Measurements from ENCODE around the gene BATF3.
"Not testable (repeated sequence)": the region's sequence is repeated elsewhere in the genome, so short reads cannot be mapped to it uniquely, and the experiment has no call there.

BATF3 gene

DNA sequence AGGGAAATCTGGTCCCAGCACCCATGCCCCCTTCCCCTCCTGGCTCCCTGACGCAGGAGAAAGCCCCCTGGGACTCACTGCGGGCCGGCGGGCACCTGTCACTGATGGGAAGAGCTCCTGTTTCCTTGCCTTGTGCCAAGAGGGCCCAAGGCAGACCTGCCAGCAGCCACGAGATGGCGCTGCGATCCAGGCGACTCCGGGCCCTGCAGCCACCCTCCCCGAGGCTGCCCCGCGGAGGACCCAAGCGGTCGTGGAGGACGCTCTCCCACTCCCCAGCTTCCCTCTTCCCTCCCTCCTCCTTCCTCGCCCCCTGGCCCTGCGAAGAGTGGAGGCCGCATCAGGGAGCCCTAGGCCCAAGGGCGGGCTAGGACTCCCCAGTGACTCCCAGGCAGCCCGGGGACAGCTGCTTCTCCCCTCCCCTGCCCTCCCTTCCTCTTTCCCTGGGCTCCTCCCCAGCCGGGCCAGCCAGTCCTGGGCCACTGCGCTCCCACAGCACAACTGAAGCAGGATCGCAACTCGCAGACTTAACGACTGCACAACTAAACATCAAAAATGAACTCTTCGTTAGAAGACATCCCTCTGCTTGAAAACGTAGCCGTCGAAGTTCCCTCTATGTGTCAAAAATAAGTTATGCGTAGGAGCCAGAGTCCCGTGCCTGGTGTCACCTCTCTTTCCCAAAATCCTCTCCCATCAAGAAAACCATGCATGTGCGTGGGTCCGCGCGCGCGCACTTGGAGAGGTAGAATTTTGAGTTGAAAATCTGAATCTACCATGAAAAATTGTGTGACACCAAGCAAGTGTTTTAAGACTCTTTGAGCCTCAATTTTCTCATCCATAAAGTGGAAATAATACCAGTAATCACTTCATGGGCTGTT lies 34.2 kb downstream of the BATF3 start:
- Mint-ChIP-seq H3K9me3 (no peaks in the 10 kb centered on the region), H3K27ac (peak overlapping the region; percentile 47), H3K4me3 (peak overlapping the region; percentile 77), H3K4me1 (ENCODE audit: low read depth) (peaks cover 24% of the 10 kb centered on the region), H3K36me3 (ENCODE audit: low read depth) (no peaks in the 10 kb centered on the region), H3K27me3 (no peaks in the 10 kb centered on the region)

DNA sequence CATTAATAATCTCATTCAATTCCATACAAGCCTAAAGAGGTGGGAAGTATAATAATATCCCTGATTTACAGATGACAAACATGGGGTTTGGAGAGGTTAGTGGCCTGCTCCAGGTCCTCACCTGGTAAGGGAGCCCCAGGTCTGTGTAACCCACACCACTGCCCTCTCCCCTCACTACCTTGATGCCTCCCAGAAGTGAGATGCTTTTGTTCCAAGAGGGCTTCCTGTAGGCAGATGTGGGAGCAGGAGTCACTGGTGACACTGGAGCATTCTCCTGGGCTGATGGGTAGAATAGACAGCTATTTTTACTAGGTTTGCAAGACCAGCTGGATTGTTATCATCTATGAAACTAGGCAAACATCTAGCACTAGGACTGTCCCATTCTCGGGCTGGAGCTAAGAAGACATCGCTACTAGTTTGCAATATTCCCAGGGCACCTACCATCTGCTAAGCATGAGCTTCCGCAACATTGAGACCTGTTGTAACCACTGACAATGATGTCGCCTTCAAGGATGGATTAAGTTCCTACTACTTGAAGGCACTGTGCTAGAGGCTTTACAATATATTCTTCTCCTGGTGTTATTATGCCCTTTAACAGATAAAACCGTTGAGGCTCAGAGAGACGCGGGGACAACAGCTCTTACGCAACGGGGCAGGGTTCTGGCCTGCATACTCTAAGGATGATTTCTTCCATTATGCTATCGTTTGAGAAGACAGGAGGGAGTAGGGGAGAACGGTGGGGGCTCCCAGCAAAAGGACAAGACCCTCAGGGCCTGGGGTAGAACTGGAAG lies 35.0 kb downstream of the BATF3 start:
- Mint-ChIP-seq H3K27me3 (no peaks in the 10 kb centered on the region), H3K36me3 (ENCODE audit: low read depth) (no peaks in the 10 kb centered on the region), H3K4me1 (ENCODE audit: low read depth) (peaks cover 24% of the 10 kb centered on the region), H3K9me3 (no peaks in the 10 kb centered on the region), H3K27ac (no peak overlapping the region), H3K4me3 (no peak overlapping the region)

GRCh38 chr1:212658250-212658649 lies 41.4 kb downstream of the BATF3 start:
- H3K4me1 Mint-ChIP-seq (ENCODE audit: low read depth); H3K27ac Mint-ChIP-seq; H3K36me3 Mint-ChIP-seq (ENCODE audit: low read depth); H3K9me3 Mint-ChIP-seq; H3K4me3 Mint-ChIP-seq; H3K27me3 Mint-ChIP-seq: not testable (repeated sequence)

GRCh38 chr1:212656730-212657129 lies 42.9 kb downstream of the BATF3 start:
- Mint-ChIP-seq H3K4me3 (no peak overlapping the region), H3K36me3 (ENCODE audit: low read depth) (no peaks in the 10 kb centered on the region), H3K4me1 (ENCODE audit: low read depth) (no peaks in the 10 kb centered on the region), H3K9me3 (no peaks in the 10 kb centered on the region), H3K27me3 (peaks cover 9% of the 10 kb centered on the region), H3K27ac (no peak overlapping the region)

DNA sequence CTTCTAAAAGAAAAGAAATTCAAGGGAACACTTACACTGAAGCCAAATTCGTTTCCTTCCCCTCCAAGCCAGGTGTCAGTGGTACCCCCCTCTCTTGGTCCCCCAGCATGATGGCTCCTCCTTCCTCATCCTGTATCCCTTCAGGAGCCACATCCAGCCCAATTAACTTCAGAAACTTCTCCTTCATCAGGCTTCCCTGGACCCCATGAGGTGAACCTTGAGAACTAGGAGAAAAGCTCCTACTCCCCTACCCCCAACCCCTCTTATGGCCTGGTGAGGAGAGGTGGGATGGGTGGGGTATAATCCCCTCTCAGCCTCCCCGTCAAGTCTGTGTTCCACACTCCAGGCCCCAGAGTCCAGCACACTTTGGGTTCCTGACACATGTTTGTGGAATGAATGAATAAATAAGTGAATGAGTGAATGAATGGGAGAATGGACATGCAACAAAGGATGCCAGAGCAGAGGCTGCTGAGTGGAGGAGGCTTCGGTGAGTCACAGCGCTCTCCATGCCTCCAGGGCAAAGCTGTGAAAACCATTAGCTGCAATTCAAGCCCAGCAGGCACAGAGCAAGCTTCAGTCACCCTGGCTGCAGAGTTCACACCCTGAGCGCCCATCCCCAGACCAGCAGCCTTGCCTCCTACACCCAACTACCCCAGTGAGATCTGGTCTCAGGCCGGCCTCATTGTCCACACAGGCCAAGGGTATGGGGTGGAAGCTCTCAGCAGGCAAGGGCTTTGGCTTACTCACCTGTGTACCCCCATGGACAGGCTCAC lies 43.8 kb downstream of the BATF3 start:
- Mint-ChIP-seq H3K9me3 (no peaks in the 10 kb centered on the region), H3K27me3 (peaks cover 9% of the 10 kb centered on the region), H3K4me3 (no peak overlapping the region), H3K27ac (no peak overlapping the region), H3K4me1 (ENCODE audit: low read depth) (no peaks in the 10 kb centered on the region), H3K36me3 (ENCODE audit: low read depth) (no peaks in the 10 kb centered on the region)

DNA sequence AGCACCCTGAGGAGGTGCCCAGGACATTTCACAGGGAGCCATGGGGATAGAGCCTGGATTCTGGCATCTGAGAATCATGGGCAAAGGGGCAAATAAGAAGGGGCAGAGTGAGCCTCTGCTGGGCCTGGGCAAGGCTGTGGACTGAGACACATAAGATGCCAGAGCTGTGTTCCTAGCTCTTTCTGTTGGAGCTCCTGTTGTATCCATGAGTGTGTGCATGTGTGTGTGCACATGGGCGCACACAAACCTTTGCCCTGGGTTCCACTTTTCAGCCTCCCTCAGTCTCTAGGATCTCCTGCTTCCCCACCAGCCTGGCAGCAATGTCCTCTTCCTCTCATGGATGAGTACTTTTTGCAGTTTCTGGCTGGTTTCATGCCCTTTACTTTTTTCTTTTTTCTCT lies 47.0 kb downstream of the BATF3 start:
- H3K9me3 Mint-ChIP-seq = no peaks in the 10 kb centered on the region
- H3K4me3 Mint-ChIP-seq = no peak overlapping the region
- no peaks in the 10 kb centered on the region for H3K36me3 Mint-ChIP-seq (ENCODE audit: low read depth)
- no peaks in the 10 kb centered on the region for H3K4me1 Mint-ChIP-seq (ENCODE audit: low read depth)
- H3K27ac Mint-ChIP-seq = no peak overlapping the region
- H3K27me3 Mint-ChIP-seq = peaks cover 5% of the 10 kb centered on the region

GRCh38 chr1:212651977-212652376 lies 47.7 kb downstream of the BATF3 start:
- H3K4me3 Mint-ChIP-seq = no peak overlapping the region
- H3K4me1 Mint-ChIP-seq (ENCODE audit: low read depth) = no peaks in the 10 kb centered on the region
- no peaks in the 10 kb centered on the region for H3K27me3 Mint-ChIP-seq
- H3K27ac Mint-ChIP-seq = no peak overlapping the region
- H3K36me3 Mint-ChIP-seq (ENCODE audit: low read depth) = no peaks in the 10 kb centered on the region
- H3K9me3 Mint-ChIP-seq = no peaks in the 10 kb centered on the region

DNA sequence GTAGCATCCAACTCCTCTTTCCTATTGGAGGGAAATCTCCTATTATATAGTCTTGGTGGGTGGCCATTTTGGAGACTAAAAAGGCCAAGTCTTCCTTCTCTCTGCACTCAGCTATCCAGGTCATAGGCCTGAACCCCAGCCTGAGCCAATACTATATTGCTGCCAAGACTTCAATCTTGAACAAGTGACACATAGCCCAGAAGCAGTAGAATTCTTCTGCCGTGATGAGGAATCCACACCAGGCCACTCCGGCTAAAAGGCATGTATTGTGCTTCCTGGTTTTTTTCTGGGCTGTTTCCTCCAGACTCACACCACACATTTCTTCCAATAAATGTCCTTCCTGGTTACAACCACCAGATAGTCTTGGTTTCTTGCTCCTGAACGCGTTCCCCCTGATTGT lies 48.1 kb downstream of the BATF3 start:
- H3K9me3 Mint-ChIP-seq = no peaks in the 10 kb centered on the region
- H3K4me3 Mint-ChIP-seq = no peak overlapping the region
- H3K27ac Mint-ChIP-seq = no peak overlapping the region
- no peaks in the 10 kb centered on the region for H3K36me3 Mint-ChIP-seq (ENCODE audit: low read depth)
- H3K27me3 Mint-ChIP-seq = no peaks in the 10 kb centered on the region
- H3K4me1 Mint-ChIP-seq (ENCODE audit: low read depth) = no peaks in the 10 kb centered on the region

GRCh38 chr1:212650228-212650627 lies 49.4 kb downstream of the BATF3 start:
- Mint-ChIP-seq H3K9me3 (no peaks in the 10 kb centered on the region), H3K27me3 (no peaks in the 10 kb centered on the region), H3K4me3 (no peak overlapping the region), H3K27ac (no peak overlapping the region), H3K4me1 (ENCODE audit: low read depth) (no peaks in the 10 kb centered on the region), H3K36me3 (ENCODE audit: low read depth) (no peaks in the 10 kb centered on the region)

DNA sequence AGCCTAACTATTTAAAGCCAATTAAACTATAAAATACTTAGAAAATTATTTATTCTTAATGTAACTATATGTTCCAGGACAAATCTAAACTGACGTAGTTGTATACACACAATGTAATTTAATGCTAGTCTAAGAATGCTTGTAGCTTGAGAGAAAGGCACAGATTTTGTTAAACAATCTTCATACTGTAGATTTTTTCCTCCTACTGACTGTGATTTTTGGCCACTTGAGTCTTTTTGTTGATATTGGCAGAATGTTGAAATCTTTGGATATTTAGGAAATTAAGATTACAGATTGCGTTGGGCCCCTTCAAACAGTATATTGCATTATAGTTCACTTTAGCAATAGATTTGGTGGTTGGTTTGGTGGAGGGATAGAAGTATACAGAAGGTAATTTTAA lies 50.6 kb downstream of the BATF3 start:
- H3K4me1 Mint-ChIP-seq (ENCODE audit: low read depth) = no peaks in the 10 kb centered on the region
- no peak overlapping the region for H3K27ac Mint-ChIP-seq
- H3K27me3 Mint-ChIP-seq = no peaks in the 10 kb centered on the region
- no peaks in the 10 kb centered on the region for H3K9me3 Mint-ChIP-seq
- H3K4me3 Mint-ChIP-seq = no peak overlapping the region
- H3K36me3 Mint-ChIP-seq (ENCODE audit: low read depth) = no peaks in the 10 kb centered on the region

DNA sequence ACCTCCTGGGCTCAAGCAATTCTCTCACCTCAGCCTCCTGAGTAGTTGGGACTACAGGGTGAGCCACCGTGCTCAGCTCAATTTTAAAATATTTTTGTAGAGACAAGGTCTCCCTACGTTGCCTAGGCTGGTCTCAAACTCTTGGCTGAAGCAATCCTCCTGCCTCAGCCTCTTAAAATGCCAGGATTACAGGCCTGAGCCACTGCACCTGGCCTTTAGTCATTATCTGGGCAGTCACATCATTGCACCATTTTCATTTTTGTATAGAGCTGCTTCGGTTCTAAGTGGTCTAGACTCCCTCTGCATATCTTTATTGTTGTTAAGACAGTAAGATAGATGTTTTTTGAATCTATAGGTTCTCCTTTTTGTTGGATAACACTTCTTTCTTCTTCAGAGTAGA lies 51.2 kb downstream of the BATF3 start:
- Mint-ChIP-seq H3K27me3 (no peaks in the 10 kb centered on the region), H3K27ac (no peak overlapping the region), H3K9me3 (no peaks in the 10 kb centered on the region), H3K4me3 (no peak overlapping the region), H3K4me1 (ENCODE audit: low read depth) (no peaks in the 10 kb centered on the region), H3K36me3 (ENCODE audit: low read depth) (no peaks in the 10 kb centered on the region)

GRCh38 chr1:212647004-212647403 lies 52.6 kb downstream of the BATF3 start:
- no peak overlapping the region for H3K4me3 Mint-ChIP-seq
- H3K27me3 Mint-ChIP-seq = peaks cover 4% of the 10 kb centered on the region
- H3K9me3 Mint-ChIP-seq = no peaks in the 10 kb centered on the region
- H3K27ac Mint-ChIP-seq = no peak overlapping the region
- no peaks in the 10 kb centered on the region for H3K4me1 Mint-ChIP-seq (ENCODE audit: low read depth)
- H3K36me3 Mint-ChIP-seq (ENCODE audit: low read depth) = no peaks in the 10 kb centered on the region

GRCh38 chr1:212646588-212646987 lies 53.1 kb downstream of the BATF3 start:
- no peaks in the 10 kb centered on the region for H3K36me3 Mint-ChIP-seq (ENCODE audit: low read depth)
- H3K9me3 Mint-ChIP-seq = no peaks in the 10 kb centered on the region
- H3K27ac Mint-ChIP-seq = no peak overlapping the region
- H3K4me1 Mint-ChIP-seq (ENCODE audit: low read depth) = no peaks in the 10 kb centered on the region
- H3K4me3 Mint-ChIP-seq = no peak overlapping the region
- H3K27me3 Mint-ChIP-seq = peaks cover 4% of the 10 kb centered on the region

GRCh38 chr1:212645546-212646543 lies 53.8 kb downstream of the BATF3 start:
- Mint-ChIP-seq H3K36me3 (ENCODE audit: low read depth) (no peaks in the 10 kb centered on the region), H3K27ac (no peak overlapping the region)

More at GRCh38 chr1:212645546-212646543, 53.8 kb downstream of the BATF3 start:
- H3K4me1 Mint-ChIP-seq (ENCODE audit: low read depth) = no peaks in the 10 kb centered on the region
- no peak overlapping the region for H3K4me3 Mint-ChIP-seq
- H3K27me3 Mint-ChIP-seq = peaks cover 4% of the 10 kb centered on the region
- no peaks in the 10 kb centered on the region for H3K9me3 Mint-ChIP-seq

Measured in stimulated activated naive CD8-positive, alpha-beta T cell treated with anti-CD3 and anti-CD28 coated beads, Interleukin-15, Interleukin-2, amounts not matched to agents 100 ng/mL and 50 ng/mL, for 24 hours (primary cell).